Panc1 (cell line): Measurements from ENCODE around the gene SLC36A3.

Experiments used
- POLR2AphosphoS5 ChIP-seq: IDR thresholded peaks from 2 replicates; pipeline ENCODE4 v1.6.1; 2012; ENCODE audit warnings: mild to moderate bottlenecking, low read depth, low read length, moderate library complexity
- TCF7L2 ChIP-seq: IDR thresholded peaks from 2 replicates; pipeline ENCODE4 v1.6.1; 2011; ENCODE audit warnings: mild to moderate bottlenecking, low read depth, low read length, inconsistent platforms
- TF ChIP-seq, protein P1 (sequence below): fragments of 450-650 bp; IDR thresholded peaks from 2 replicates; pipeline ENCODE4 v1.5.1; 2017; ENCODE audit warnings: mild to moderate bottlenecking

DNA sequence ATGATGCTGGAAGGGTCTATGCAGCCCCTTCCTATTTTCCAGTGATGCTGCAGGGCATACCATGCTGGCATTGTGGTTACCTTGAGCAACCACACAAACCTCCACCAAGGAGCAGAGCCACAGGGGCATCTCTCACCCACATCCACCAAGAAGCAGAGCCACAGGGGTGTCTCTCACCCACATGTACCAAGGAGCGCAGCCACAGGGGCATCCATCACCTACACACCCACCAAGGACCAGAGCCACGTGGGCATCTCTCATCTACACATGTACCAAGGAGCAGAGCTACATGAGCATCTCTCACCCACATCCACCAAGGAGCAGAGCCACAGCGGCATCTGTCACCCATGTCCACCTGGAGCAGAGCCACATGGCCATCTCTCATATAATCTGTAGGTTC lies 59.4 kb downstream of the SLC36A3 start:
- TF ChIP-seq, protein P1, sequence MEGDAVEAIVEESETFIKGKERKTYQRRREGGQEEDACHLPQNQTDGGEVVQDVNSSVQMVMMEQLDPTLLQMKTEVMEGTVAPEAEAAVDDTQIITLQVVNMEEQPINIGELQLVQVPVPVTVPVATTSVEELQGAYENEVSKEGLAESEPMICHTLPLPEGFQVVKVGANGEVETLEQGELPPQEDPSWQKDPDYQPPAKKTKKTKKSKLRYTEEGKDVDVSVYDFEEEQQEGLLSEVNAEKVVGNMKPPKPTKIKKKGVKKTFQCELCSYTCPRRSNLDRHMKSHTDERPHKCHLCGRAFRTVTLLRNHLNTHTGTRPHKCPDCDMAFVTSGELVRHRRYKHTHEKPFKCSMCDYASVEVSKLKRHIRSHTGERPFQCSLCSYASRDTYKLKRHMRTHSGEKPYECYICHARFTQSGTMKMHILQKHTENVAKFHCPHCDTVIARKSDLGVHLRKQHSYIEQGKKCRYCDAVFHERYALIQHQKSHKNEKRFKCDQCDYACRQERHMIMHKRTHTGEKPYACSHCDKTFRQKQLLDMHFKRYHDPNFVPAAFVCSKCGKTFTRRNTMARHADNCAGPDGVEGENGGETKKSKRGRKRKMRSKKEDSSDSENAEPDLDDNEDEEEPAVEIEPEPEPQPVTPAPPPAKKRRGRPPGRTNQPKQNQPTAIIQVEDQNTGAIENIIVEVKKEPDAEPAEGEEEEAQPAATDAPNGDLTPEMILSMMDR: no peak
- TF ChIP-seq POLR2AphosphoS5 (no peak), TCF7L2 (no peak)
